22Rv1 (cell line): ENCODE data around the gene TAF4B.

Experiments used
- H3K27ac ChIP-seq: fragments of 450-650 bp; 2 replicates; pipeline ENCODE4 v1.5.1; 2017
- CTCF ChIP-seq: fragments of 450-650 bp; IDR thresholded peaks from 2 replicates; pipeline ENCODE4 v1.5.1; 2017; ENCODE audit warnings: mild to moderate bottlenecking
- ZFX ChIP-seq: fragments of 450-650 bp; IDR thresholded peaks from 2 replicates; pipeline ENCODE4 v1.6.1; 2017; ENCODE audit warnings: antibody characterized with exemption, borderline replicate concordance

TAF4B gene

GRCh38 chr18:26394047-26394654 is 167.9 kb downstream of the TAF4B start:
- no peak for TF ChIP-seq ZFX
- no peak for TF ChIP-seq CTCF
- H3K27ac ChIP-seq = no peak overlapping the region

GRCh38 chr18:26397019-26397418 is 170.8 kb downstream of the TAF4B start:
- no peak for TF ChIP-seq ZFX
- no peak for TF ChIP-seq CTCF
- no peak overlapping the region for H3K27ac ChIP-seq

- H3K27ac ChIP-seq = no peak overlapping the region
- TF ChIP-seq CTCF = no peak
- TF ChIP-seq ZFX = no peak
Measured at GRCh38 chr18:26403491-26403890, 177.2 kb downstream of the TAF4B start.

- H3K27ac ChIP-seq = no peak overlapping the region
- TF ChIP-seq CTCF = 0 out of 2 replicates have a peak, but pooled peaks have one; percentile 16
- TF ChIP-seq ZFX = no peak
Measured at GRCh38 chr18:26405190-26405801, 179.1 kb downstream of the TAF4B start.

GRCh38 chr18:26406324-26406723 is 180.1 kb downstream of the TAF4B start:
- H3K27ac ChIP-seq = no peak overlapping the region
- TF ChIP-seq CTCF (no peak), ZFX (no peak)

- no peak overlapping the region for H3K27ac ChIP-seq
- TF ChIP-seq ZFX (no peak), CTCF (no peak)
Measured at GRCh38 chr18:26406854-26407517, 180.7 kb downstream of the TAF4B start.

- H3K27ac ChIP-seq = no peak overlapping the region
- TF ChIP-seq CTCF (no peak), ZFX (no peak)
Measured at GRCh38 chr18:26407736-26408601, 181.7 kb downstream of the TAF4B start.
